Esophagus squamous epithelium (tissue), 5 donors: ENCODE data around the gene STXBP4. TPM values are rescaled to one million over a fixed set of nuclear protein-coding genes. Genes with fewer than 3 reads are reported as not detected.

ENCODE experiments used
- DNase-seq: peaks from one replicate; lab custom pipeline; 2025; lab: John Stamatoyannopoulos, UW
- H3K27ac ChIP-seq, 4 donors: fragments of 200-600 bp; sonication (generic); one replicate each; pipeline ENCODE4 v1.5.1; 2016 to 2019; ENCODE audit warnings: mild to moderate bottlenecking in 1 of 4
- H3K27me3 ChIP-seq, 4 donors: fragments of 200-600 bp; sonication (generic); 1 replicate in 3 of 4; 2 replicates in 1 of 4; pipeline versions ENCODE4 v1.5.1 to v1.6.0; 2017 to 2021; ENCODE audit warnings: antibody characterized with exemption in 1 of 4
- H3K36me3 ChIP-seq, 3 donors: fragments of 200-600 bp; sonication (generic); one replicate each; pipeline ENCODE4 v1.5.1; 2016 to 2019
- H3K4me1 ChIP-seq, 3 donors: fragments of 200-600 bp; sonication (generic); one replicate each; pipeline ENCODE4 v1.5.1; 2017 to 2019
- H3K4me3 ChIP-seq, 4 donors: fragments of 200-600 bp; sonication (generic); 1 replicate in 3 of 4; 2 replicates in 1 of 4; pipeline ENCODE4 v1.5.1; 2016 to 2019; ENCODE audit warnings: mild to moderate bottlenecking in 2 of 4, moderate library complexity in 1 of 4
- H3K9me3 ChIP-seq, 3 donors: fragments of 200-600 bp; sonication (generic); one replicate each; pipeline ENCODE4 v1.5.1; 2016 to 2019
- POLR2A ChIP-seq, 4 donors: fragments of 450-650 bp; IDR thresholded peaks; one replicate each; pipeline ENCODE4 v1.6.1; 2017; ENCODE audit warnings: antibody characterized with exemption in 4 of 4, mild to moderate bottlenecking in 4 of 4, moderate library complexity in 3 of 4
- WGBS, 2 donors: methylation state at CpG; one replicate each; pipeline ENCODE4 v1.1.5; 2018; 5-methylcytosine and 5-hydroxymethylcytosine counted together
- intact Hi-C: fragments of 100-400 bp; cut with DNase I; formaldehyde crosslinking; loops from one replicate; pipeline ENCODE4 v1.15.0; 2022
- total RNA-seq, 4 donors: library from RNA; depleted of rRNA; stranded (reverse); fragments of >200 nt; gene quantifications; one replicate each; pipeline ENCODE4 v1.1.0, GENCODE V29; 2016
- TF ChIP-seq, protein P1 (sequence below), 6 experiments: fragments of 450-650 bp in 4 of 6; fragments of 200-600 bp in 2 of 6; sonication (generic) in 2 of 6; IDR thresholded peaks; one replicate each; pipeline ENCODE4 v1.5.1; 2016 to 2019; ENCODE audit warnings: antibody characterized with exemption in 6 of 6, mild to moderate bottlenecking in 4 of 6, moderate library complexity in 4 of 6
- donor health status: DM: yes; HTN: yes; CAD: no.

The STXBP4 gene
- total RNA-seq, 4 donors from 2014 or later = 0.61 to 23.5 (median 13.3) TPM

DNA sequence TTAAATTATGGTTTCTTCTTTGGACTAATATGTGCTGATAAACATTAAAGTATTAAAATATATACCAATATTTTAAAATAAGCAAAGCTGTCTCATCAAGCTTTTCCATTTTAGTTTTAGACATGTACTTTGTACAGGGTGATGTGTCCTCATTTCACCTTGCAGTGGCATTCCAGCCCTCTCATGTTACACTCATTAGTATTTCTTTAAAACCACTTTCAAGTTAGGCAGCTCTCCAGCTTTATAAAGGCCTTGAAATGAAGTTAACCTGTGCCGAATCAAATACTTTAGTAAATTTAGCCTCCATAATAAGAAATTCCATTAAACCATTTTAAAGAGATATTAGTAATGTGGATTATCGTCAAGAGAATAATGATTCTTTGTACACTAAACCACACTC, 188.6 kb downstream of the STXBP4 start:
- TF ChIP-seq, protein P1, sequence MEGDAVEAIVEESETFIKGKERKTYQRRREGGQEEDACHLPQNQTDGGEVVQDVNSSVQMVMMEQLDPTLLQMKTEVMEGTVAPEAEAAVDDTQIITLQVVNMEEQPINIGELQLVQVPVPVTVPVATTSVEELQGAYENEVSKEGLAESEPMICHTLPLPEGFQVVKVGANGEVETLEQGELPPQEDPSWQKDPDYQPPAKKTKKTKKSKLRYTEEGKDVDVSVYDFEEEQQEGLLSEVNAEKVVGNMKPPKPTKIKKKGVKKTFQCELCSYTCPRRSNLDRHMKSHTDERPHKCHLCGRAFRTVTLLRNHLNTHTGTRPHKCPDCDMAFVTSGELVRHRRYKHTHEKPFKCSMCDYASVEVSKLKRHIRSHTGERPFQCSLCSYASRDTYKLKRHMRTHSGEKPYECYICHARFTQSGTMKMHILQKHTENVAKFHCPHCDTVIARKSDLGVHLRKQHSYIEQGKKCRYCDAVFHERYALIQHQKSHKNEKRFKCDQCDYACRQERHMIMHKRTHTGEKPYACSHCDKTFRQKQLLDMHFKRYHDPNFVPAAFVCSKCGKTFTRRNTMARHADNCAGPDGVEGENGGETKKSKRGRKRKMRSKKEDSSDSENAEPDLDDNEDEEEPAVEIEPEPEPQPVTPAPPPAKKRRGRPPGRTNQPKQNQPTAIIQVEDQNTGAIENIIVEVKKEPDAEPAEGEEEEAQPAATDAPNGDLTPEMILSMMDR (IDR thresholded peaks at IDR 0.05) = no peak
- no peak for TF ChIP-seq POLR2A (IDR thresholded peaks at IDR 0.05)
- no peak for DNase-seq
- Histone ChIP-seq H3K9me3 (no peaks in the 10 kb centered on the region), H3K27me3 (no peaks in the 10 kb centered on the region), H3K27ac (no peak overlapping the region), H3K4me3 (no peak overlapping the region), H3K36me3 (peaks cover 0 to 5% (median 0%) of the 10 kb centered on the region in 3 donors), H3K4me1 (no peaks in the 10 kb centered on the region)
- intact Hi-C loops = no loop called here
- 58 to 76% methylated on average over 2 of the region's 2 CpGs for WGBS, 2 donors

DNA sequence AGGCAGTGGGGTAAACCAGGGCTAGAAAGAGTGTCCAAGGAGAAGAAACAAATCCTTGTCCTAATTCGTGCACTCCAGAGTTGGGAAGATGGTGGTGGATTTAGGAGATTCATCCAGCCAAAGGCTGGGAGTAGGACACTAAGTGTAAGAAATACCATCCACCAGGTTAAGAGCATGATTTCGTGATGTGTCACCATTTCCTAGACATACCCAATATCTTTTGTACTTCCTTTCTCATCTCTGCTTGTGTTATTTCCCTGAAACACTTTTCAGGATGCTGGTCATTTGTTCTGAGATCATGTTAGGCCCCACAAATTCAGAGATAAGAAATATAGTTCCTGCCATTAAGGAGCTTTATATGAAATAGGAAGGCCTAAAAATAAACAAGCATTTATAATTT, 189.9 kb downstream of the STXBP4 start:
- TF ChIP-seq, protein P1 (IDR thresholded peaks at IDR 0.05) = no peak
- no peak for TF ChIP-seq POLR2A (IDR thresholded peaks at IDR 0.05)
- no peak for DNase-seq
- H3K9me3 ChIP-seq = no peaks in the 10 kb centered on the region
- H3K4me3 ChIP-seq = no peak overlapping the region
- peaks cover 0 to 5% (median 0%) of the 10 kb centered on the region in 3 donors for H3K36me3 ChIP-seq
- intact Hi-C loops = no loop called here
- no peak overlapping the region for H3K27ac ChIP-seq
- H3K4me1 ChIP-seq = no peaks in the 10 kb centered on the region
- 63 to 90% methylated on average over 2 of the region's 2 CpGs for WGBS, 2 donors
- no peaks in the 10 kb centered on the region for H3K27me3 ChIP-seq

DNA sequence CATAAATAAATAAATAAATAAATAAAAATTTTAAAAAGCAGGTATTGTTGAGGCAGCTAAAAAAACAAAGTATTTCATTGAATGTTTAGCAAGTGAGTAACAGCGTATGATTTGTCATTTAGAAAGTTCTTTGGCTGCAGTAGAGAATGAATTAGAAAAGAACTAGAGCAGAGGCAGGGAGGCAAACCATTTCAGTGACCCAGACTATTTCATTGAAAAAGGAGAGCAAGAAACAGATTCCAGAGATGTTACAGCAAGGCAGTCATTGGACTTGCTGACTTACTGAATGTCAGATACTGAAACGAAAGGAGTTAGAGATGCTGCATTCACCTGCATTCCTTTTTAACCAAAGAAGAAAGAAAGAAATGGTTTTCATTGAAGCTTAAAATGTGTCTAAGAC, 190.7 kb downstream of the STXBP4 start:
- peaks cover 0 to 5% (median 0%) of the 10 kb centered on the region in 3 donors for H3K36me3 ChIP-seq
- no peak overlapping the region for H3K4me3 ChIP-seq
- WGBS, 2 donors = 82% methylated on average over 2 of the region's 2 CpGs
- DNase-seq = no peak
- no peaks in the 10 kb centered on the region for H3K27me3 ChIP-seq
- no peaks in the 10 kb centered on the region for H3K4me1 ChIP-seq
- no peaks in the 10 kb centered on the region for H3K9me3 ChIP-seq
- TF ChIP-seq, protein P1 (IDR thresholded peaks at IDR 0.05) = no peak
- TF ChIP-seq POLR2A (IDR thresholded peaks at IDR 0.05) = no peak
- no peak overlapping the region for H3K27ac ChIP-seq
- intact Hi-C loops = no loop called here

DNA sequence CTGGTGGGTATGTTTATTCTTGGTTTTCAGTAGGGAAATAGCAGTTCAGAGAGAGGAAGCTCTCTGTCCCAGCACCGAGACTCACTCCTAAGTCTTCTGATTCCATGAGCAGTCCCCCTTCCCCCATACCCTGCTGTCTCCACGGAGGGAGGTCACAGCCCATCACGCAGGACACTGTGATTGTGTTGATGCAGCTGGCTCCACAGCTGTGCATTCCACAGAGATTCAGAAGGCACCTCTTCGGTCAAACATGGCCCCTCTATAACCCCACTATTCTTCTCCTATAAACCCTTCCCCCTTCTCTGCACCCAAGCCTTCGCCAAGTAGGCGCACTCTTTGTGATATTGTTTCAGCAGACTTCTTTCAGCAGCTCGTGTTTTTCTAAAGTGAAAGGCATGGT, 191.9 kb downstream of the STXBP4 start:
- no peak for TF ChIP-seq POLR2A (IDR thresholded peaks at IDR 0.05)
- TF ChIP-seq, protein P1 (IDR thresholded peaks at IDR 0.05) = no peak
- intact Hi-C loops = no loop called here
- Histone ChIP-seq H3K9me3 (no peaks in the 10 kb centered on the region), H3K4me1 (no peaks in the 10 kb centered on the region), H3K36me3 (peaks cover 0 to 5% (median 0%) of the 10 kb centered on the region in 3 donors), H3K27ac (no peak overlapping the region), H3K4me3 (no peak overlapping the region), H3K27me3 (no peaks in the 10 kb centered on the region)
- WGBS, 2 donors = 87 to 93% methylated on average over 7 of the region's 7 CpGs
- DNase-seq = no peak

DNA sequence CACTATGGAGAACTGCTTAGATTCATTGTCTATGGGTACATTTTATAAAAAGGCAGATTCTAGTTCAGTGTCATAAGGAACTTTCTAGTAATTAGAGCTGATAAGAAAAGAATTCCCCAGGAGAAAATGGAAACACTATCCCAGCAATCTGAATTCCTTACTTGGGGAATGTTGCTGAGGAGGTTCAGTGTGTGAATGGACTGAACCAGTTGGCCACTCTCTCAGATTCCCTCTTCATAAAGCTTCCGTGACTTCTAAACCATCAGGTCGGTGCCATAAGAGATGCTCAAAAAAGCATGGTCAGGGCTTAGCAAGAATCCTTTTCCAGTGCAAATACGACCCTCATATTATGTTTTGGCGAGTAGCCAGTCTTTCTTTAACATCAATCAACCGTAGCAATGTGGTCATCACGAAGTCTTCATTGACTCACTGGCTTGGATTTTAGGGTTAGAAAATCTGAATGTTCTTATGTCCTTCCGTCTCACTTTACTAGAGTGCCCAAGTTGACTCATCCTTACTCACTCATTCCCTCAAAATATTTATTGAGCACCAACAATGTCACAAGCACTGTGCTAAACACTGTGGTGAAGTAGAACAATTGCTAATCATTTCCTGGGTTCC, 193.5 kb downstream of the STXBP4 start:
- Histone ChIP-seq H3K36me3 (peaks cover 0 to 5% (median 0%) of the 10 kb centered on the region in 3 donors), H3K27me3 (no peaks in the 10 kb centered on the region), H3K4me3 (no peak overlapping the region), H3K9me3 (no peaks in the 10 kb centered on the region), H3K4me1 (peaks cover 0 to 13% (median 0%) of the 10 kb centered on the region in 3 donors), H3K27ac (no peak overlapping the region)
- intact Hi-C loops = no loop called here
- no peak for TF ChIP-seq POLR2A (IDR thresholded peaks at IDR 0.05)
- TF ChIP-seq, protein P1 (IDR thresholded peaks at IDR 0.05) = no peak
- 56 to 74% methylated on average over 7 of the region's 7 CpGs for WGBS, 2 donors
- no peak for DNase-seq
